Measurements from ENCODE around the gene GPR108.

- TF ChIP-seq CTCF (IDR thresholded peaks at IDR 0.05) (peak; percentile 81), POLR2AphosphoS5 (IDR thresholded peaks at IDR 0.05; ENCODE audit: low read depth, low read length) (no peak), REST (IDR thresholded peaks at IDR 0.05; ENCODE audit: insufficient read depth in 1 of 2, low read depth in 2 of 2, low read length in 1 of 2) (no peak), SIN3A (IDR thresholded peaks at IDR 0.05; ENCODE audit: borderline replicate concordance, insufficient read depth, low read depth, low read length) (no peak)
Observed at GRCh38 chr19:6737873-6738786, 750 bp upstream of the GPR108 start.
